ENCODE data around the gene NEK7. TPM values are rescaled to one million over a fixed set of nuclear protein-coding genes. Genes with fewer than 3 reads are reported as not detected.

NEK7 gene
- total and polyA plus RNA-seq, 2 of the 8 experiments (the other 6 are each of a cell fraction or from before 2014, with no cell fraction given): 5.1 to 10.0 TPM

DNA sequence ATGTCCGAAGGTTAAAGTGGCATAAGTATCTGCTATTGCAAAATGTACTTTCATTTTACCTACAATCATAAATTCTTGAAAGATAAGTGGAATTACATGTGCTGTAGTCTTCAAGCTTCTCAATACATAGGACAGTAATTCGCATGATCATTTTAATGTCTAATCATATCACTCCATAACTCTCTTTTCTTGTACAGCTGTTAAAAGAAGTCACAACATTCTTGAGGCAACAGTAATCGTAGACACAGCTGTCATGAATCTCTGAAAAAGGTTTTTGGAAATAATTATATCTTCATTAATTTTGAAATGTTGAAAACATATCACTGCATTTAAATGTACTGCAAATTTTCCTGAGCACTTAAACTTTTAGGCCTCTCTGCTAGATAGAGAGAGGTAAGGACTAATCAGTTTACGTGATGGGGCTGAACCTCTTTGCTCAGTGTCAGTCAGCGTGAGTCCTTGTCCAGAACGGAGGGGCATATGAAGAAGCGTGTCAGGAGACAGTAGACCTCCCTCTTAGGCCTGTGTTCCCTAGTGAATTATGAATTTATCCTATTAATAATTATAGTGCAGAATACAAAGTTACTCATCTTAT lies 133.4 kb downstream of the NEK7 start:
- Histone ChIP-seq H3K36me3 (ENCODE audit: control insufficient read depth in 2 of 4, insufficient read depth in 4 of 4, low read length in 3 of 4) (no peaks in the 10 kb centered on the region), H2AK5ac (ENCODE audit: low read depth, low read length) (no peak overlapping the region), H2BK20ac (ENCODE audit: low read length) (no peak overlapping the region), H4K20me1 (replicated peaks in 1 of 2; ENCODE audit: control insufficient read depth in 1 of 2, insufficient read depth in 2 of 2, low read length in 2 of 2) (no peaks in the 10 kb centered on the region), H3K4me1 (replicated peaks in 1 of 4; ENCODE audit: control insufficient read depth in 3 of 4, insufficient read depth in 4 of 4, low read length in 3 of 4) (peaks cover 0 to 1% (median 0%) of the 10 kb centered on the region in 4 experiments; a peak in 3 of 7 replicates), H4K8ac (ENCODE audit: extremely low read depth, insufficient read depth, low read length) (no peak overlapping the region), H2BK120ac (replicated peaks; ENCODE audit: low read depth, low read length) (no peak overlapping the region), H2AFZ (ENCODE audit: low read length) (no peak overlapping the region), H3K27me3 (replicated peaks in 1 of 4; ENCODE audit: control insufficient read depth in 3 of 4, extremely low read depth in 1 of 4, insufficient read depth in 3 of 4, low read length in 3 of 4) (no peaks in the 10 kb centered on the region), H2BK15ac (ENCODE audit: low read length) (no peak overlapping the region), H3K4me3 (ENCODE audit: extremely low read depth in 1 of 4, insufficient read depth in 2 of 4, low read depth in 3 of 4, low read length in 4 of 4) (no peak overlapping the region), H3K79me2 (ENCODE audit: control insufficient read depth in 1 of 2, insufficient read depth in 2 of 2, low read length in 2 of 2) (no peaks in the 10 kb centered on the region), H3K23ac (ENCODE audit: insufficient read length) (no peak overlapping the region), H3K4me2 (ENCODE audit: insufficient read depth in 1 of 2, low read depth in 2 of 2, low read length in 2 of 2) (no peak overlapping the region), H2BK5ac (ENCODE audit: low read depth, low read length) (no peak overlapping the region), H3K4ac (replicated peaks; ENCODE audit: insufficient read length, low read depth, low read length) (no peak overlapping the region), H3K18ac (ENCODE audit: extremely low read depth, low read length) (no peak overlapping the region), H3K9ac (replicated peaks in 1 of 4; ENCODE audit: extremely low read depth in 1 of 4, low read depth in 3 of 4, low read length in 3 of 4) (no peak overlapping the region), H3K27ac (ENCODE audit: low read depth, low read length) (no peak overlapping the region), H3K14ac (ENCODE audit: insufficient read length) (no peak overlapping the region), H4K5ac (ENCODE audit: insufficient read length, low read depth, low read length) (no peak overlapping the region), H2BK12ac (ENCODE audit: low read depth, low read length) (no peak overlapping the region; the same call in 1 of the 2 replicates), H3K23me2 (ENCODE audit: low read depth, low read length) (no peaks in the 10 kb centered on the region), H4K91ac (replicated peaks; ENCODE audit: insufficient read length, low read length) (no peak overlapping the region), H3K79me1 (ENCODE audit: low read depth, low read length) (no peaks in the 10 kb centered on the region), H3K9me3 (ENCODE audit: insufficient read depth in 2 of 2, low read depth in 1 of 2, low read length in 1 of 2) (no peaks in the 10 kb centered on the region), H3K56ac (replicated peaks; ENCODE audit: insufficient read length, low read depth, low read length) (no peak overlapping the region)
- ChIA-PET CTCF (ENCODE audit: partially characterized antibody) (interaction anchor here (1.9 kb wide), 1 partner anchor 770 kb away, joined by 5 read pairs; no protein-coding TSS in a partner anchor), POLR2A (ENCODE audit: partially characterized antibody) (no interaction called here)
- no peak for DNase-seq (ENCODE audit: low read depth in 1 of 2, low spot score in 2 of 2)
- TF ChIP-seq ATF2 (IDR thresholded peaks at IDR 0.05; ENCODE audit: low read length) (no peak), POLR2A (IDR thresholded peaks at IDR 0.05; ENCODE audit: control extremely low read depth in 1 of 2, low read depth in 2 of 2, low read length in 2 of 2) (no peak), SP2 (IDR thresholded peaks at IDR 0.05; ENCODE audit: low read length) (no peak)
- WGBS, 2 experiments (ENCODE audit: extremely low coverage in 1 of 2, insufficient coverage in 1 of 2, insufficient read length in 1 of 2, insufficient replicate concordance in 2 of 2, low coverage in 1 of 2, low lambda C conversion rate in 2 of 2, missing lambda C conversion rate in 1 of 2): 95% methylated on average over 7 of the region's 7 CpGs; no CpG with 5 or more reads in 1 of the 2 experiments
- FAIRE-seq: no peak

Measured in H1 (cell line).